Ramos (cell line): ENCODE data around the gene AGPAT3.

Experiments
- in situ Hi-C: fragments of 300-500 bp; cut with MboI; formaldehyde crosslinking; loops from one replicate; pipeline ENCODE4 v1.14.3; 2022; ENCODE audit warnings: low sequenced_read_pairs; ENCODE audit not compliant: unreplicated experiment

AGPAT3 gene

DNA sequence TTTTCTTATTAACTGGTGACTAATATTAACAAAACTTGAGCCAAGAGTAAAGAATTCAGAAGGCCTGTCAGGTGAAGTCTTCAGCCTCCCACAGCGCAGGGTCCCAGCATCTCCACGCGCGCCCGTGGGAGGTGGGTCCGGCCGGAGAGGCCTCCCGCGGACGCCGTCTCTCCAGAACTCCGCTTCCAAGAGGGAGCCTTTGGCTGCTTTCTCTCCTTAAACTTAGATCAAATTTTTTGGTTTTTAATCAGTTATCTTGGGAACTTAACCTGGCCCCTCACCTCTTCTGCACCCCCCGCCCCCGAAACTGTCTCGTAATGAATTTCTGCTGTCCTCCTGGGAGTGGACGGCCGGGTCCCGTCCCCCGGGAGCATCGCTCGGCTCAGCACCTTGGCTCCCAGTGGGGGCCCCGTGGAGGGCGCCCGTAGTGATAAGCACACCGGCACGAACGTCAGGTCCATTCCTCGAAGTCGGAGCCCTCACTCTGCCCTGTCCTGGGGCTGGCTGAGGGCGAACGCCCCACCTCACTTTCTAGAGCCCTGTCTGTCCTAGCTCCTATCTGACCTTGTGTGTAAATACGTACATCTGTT is 117.6 kb downstream of the AGPAT3 start:
- in situ Hi-C loops: no loop called here

DNA sequence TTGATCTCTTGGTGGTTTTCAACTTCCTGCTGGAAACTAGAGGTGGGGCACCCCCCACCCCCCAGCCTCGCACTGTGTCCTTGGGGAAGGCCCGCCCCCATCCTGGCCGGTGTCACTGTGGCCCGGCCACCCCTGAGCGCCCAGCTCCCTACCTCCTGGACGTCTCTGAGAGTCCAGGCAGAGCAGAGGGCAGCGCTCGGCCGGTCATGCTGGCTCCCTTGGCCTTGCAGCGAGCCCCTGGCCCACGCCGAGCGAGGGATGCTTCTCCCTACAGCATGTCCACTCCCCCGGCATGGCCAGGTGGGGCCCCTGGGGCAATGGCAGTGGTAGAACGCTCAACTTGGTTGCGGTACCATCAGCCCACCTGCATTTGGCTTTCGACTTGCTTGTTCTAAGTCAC is 118.4 kb downstream of the AGPAT3 start:
- in situ Hi-C loops: no loop called here

DNA sequence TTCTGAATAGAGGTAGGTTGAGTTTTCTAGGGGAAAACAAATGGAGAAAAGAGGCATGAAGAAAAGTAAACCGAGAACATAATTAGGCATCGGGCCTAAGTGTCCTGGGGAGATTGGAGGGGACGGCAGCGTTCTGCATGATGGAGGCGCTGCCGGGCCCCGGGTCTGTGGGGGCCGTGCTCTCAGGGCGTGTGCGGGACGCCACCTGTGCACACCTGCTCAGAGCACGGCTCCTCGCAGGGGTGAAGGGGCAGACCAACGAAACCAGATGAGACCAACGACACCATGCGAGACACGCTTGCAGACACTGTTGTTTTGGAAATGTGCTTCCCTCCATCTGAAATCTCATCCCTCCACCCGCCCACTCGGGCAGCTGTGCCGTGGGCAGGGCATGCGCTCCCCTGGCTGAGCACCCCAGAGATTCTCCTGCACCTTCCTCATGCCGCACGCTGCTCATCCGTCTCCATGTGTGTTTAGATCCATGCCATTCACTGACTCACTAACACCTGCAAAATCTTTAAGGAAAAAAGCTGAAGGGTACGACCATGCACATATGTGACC is 118.9 kb downstream of the AGPAT3 start:
- in situ Hi-C loops: no loop called here

DNA sequence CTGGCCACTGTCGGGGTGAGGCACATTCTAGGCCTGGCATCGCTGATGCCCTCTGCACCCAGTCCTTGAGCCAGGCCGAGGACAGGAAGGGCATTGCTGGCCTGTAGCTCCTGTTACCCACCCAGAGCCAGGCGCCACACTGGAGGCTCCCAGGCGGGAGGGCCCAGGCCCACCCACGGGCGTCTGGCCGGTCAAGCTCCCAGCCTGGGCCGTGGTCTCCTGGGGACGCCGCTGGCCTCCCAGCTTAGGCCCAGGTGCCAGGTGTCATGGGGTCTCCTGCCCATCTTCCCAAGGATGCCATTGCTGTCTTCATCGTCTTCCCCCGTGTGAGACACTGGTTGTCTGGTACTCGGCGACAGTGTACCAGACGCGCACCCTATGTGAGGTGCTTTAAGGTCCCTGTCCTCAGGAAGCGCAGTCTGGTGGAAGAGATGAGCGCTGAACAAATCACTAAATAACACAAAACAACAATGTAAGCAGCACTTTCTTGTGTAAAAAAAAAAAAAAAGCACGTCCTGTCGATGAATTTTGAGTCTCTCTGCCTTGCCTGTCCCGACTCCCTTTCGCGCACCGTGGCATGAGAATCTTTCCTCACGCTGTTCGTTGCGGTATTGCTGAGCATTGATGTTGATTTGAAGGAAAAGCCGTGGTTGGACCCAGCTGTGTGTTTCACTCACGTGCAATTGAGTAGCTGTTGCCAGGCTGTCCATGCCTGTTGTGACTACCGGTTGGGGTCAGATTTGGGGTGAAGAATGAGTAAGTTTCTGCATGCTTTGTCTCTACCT is 120.1 kb downstream of the AGPAT3 start:
- in situ Hi-C loops: no loop called here

DNA sequence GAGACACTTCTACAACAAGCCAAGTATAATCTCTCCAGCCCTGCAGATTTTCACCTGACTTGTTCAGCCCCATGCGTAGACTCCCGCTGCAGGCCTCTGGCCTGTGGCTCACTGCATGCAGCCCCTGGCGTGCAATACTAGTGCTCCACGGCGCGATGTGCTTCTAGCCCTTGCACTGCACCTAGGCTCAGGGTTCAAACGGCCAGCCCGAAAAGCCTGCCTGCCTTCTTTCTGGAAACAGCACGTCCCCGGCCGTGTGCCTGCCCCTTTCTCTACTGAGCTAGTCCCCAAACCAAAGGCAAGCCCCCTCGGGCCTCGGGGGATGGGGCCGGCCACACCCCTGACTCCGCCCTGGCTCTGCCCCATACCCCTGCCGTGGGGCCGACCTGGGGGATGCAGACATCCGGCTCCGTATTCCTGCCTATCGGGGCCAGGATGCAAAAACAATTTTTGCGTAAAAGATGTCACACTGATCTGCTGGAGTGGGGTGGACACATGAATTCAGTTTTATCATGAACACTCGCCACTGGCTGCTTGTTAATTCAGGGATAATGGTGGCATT is 120.7 kb downstream of the AGPAT3 start:
- in situ Hi-C loops: no loop called here

DNA sequence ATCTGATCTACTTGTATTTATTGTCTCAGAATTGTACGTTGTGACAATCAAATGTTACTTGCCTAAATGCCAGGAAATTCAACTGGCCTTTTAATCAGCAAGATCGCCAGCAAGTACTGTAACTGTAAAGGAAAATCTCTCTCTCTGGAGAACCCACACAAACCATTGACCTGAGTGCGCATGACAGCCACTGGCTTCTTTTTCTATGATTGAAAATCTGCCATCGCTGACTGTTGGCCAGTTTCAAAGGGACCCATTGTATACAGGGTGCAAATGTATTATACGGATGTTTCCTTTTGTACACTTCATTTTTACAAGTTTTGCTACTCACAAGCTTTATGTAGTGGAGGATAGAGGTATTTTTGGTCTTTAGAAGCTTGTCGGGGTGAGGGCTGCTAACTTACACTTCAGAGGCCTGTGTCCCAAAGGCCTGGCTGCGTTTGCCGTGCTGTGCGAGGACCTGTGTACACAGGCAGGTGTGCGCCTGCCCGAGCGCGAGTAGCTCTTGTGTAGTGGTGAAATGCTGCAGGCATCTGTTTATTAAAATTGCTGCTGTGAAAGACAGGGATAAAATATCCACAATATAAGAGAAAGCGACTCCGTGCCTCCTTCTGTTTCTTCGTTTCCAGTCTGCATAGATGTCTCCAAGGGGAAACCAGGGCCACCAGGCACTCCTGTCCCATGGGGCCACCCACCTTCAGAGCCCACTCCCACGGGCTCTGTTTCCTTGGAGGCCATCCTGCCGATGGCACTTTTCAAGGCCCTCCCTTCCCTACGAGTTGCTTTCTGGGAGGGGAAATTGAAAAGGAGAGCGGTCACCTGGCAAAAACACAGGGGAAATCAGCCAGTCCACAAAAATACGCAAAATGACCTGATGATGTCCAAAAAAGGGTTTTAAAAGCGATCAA is 121.8 kb downstream of the AGPAT3 start:
- in situ Hi-C loops: no loop called here

DNA sequence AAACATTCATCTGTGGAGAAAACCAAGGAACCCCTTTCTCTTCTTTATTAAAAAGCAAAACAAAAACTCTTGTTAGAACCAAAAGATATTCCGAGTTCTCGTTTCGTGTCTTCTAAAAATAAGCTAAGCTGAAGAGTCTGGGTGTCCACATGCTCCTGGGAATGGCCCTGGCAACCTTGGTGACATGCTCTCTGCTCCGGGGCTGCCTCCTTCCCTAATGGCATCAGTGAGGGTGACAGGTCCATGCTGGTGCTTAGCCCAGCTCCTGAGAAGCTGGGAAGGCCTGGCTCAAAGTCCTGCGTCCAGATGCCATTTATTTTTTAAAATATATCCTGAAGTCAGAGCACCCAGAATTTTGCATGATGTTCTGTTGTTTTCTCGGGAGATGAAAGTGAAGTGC is 122.5 kb downstream of the AGPAT3 start:
- in situ Hi-C loops: no loop called here

DNA sequence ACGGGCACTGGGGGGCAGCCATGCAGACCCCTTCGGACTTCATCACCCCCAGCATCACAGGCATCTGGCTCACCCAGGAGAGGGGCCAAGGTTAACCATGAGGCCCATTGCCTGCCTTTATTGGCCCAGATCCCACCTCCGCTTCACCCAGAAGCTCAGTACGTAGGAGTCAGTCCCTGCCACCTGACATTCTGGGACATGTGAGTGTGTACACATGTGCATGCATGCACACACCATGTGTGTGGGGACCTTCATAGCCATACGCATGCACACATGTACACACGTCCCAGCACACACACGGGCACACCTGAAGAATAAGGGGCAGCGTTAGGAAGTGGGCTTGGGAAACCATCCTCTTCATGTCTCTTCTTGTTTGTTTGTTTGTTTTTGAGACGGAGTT is 123.0 kb downstream of the AGPAT3 start:
- in situ Hi-C loops: no loop called here

DNA sequence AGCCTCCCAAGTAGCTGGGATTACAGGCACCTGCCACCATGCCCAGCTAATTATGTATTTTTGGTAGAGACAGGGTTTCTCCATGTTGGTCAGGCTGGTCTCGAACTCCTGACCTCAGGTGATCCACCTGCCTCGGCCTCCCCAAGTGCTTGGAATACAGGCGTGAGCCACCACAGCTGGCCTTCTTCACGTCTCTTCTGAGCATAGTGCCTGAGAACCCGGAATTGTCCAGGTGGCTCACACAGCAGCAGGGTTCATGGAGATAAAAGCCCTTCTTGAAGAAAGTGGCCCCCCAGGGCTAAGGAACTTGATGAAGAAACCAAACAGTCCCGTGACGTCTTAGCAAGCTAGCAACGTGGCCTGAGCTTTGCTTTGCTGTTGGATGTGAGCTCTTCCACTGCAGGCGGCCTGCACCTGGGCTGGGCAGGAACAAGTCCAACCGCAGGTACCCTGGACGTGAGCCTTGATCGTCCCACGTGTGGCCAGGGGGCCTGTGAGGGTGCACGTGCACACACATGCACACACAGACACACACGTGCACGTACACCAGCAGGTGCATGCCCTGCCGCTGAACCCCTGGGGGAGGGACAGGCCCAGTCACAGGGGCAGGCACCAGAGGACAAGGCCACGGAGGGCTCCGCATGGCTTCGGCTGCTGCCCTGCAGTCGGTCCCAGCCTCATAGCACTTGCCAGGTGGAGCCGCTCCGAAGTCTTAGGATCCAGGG is 123.6 kb downstream of the AGPAT3 start:
- in situ Hi-C loops: no loop called here

DNA sequence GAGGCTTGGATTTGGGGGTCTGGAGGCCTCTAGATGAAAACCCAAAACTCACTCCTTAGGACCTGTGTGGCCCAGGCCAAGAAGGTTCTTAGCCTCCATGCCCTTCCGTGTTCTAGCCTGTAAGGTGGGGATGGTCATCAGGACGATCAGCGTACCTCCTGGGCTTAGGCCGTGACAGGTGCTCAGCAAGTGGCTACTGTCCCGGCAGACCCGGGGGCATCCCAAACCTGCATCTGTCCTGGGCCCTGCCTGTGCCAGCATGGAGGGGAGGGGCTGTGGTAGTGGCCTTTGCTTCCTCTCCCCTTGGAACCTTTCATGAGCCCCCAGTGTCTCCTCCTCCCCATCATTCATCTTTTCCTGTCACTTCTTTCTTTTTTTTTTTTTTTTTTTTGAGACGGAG is 124.4 kb downstream of the AGPAT3 start:
- in situ Hi-C loops: no loop called here

DNA sequence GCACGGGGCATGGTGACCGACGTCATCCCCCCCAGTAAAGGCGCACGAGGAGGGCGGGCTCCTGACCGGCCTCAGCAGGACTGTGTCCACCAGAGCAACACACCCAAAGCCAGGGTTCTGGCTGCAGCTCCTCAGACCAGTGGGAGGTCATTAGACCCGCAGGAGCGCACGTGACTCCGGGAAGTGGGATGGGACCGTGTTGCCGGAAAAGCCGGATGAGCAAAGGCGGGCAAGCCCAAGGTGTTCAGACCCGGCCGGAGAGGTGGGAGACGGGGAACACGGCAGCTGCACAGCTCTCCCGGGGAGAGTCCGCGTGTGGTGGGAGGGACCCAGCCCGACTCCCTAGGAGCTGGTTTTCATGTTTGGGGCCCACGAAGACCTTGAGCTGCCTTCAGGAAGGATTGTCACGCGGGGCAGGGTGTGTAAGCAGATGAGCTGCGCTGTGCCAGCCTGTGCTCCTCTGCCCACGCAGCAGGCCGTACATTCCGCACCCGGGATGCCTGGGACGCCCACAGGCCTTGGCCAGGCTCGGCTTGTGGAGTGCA is 126.5 kb downstream of the AGPAT3 start:
- in situ Hi-C loops: loop anchor here (10.0 kb wide), 1 partner anchor 47 kb away; no protein-coding TSS in a partner anchor

DNA sequence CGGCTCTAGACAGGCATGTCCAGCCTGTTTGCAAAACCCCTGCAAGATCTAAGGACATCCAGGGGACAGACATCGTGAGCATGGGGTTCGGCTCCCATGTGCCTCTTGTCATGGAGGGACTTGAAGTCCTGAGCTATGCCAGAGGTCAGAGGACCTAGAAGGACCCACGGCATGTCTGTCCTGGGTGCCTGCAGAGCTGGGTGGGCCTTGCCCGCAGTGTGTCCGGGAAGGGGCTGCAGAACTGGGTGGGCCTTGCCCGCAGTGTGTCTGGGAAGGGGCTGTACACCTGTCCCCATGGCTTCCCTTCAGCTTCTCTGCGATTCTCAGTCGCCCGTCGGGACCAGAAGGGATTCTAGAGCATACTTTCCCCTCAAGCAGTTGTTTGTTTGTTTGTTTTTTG is 127.1 kb downstream of the AGPAT3 start:
- in situ Hi-C loops: loop anchor here (10.0 kb wide), 1 partner anchor 47 kb away; no protein-coding TSS in a partner anchor

DNA sequence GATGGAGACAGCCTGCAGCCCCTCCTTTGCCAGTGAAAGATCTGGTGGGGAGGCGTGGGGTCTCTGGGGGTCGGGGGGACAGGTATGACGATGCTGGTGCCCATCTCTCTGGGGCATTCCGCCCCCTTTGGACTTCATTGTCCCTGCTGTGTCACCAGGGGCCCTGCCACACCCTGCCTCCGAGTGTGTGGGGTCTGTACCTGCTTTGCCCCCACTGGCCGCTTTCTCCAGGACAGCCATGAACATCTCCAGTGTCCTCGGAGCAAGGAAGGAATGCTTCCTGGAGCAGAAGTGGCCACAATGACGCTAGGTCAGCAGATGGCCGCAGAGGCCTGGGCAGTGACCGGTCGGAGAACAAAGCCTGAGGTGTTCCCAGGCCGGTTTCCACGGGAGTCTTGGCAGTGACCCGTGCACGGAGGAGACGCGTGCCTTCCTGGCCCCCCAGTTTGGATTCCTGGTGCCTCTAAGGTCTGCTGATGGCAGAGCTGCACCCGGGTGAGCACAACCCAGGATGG is 128.5 kb downstream of the AGPAT3 start:
- in situ Hi-C loops: loop anchor here (10.0 kb wide), 1 partner anchor 49 kb away; no protein-coding TSS in a partner anchor

DNA sequence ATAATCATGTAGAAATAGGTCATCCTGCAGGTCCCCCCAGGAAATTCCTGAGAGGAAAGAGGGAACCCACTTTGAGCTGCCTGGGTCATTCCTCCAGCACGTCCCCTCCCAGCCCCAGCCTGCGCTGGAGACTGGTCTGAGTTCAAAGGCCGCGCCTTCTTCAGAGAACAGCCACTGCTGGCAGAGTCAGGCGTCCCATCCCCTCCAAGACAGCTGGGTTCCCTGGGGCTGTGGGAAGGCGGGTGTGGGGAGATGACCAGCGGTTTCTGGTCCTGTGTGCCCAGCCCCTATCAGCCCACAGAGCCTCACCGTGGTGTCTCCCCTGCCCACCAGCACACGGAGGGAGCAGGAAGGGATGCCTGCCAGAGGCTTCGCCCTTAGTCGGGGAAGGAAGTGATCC is 129.1 kb downstream of the AGPAT3 start:
- in situ Hi-C loops: loop anchor here (10.0 kb wide), 1 partner anchor 49 kb away; no protein-coding TSS in a partner anchor

DNA sequence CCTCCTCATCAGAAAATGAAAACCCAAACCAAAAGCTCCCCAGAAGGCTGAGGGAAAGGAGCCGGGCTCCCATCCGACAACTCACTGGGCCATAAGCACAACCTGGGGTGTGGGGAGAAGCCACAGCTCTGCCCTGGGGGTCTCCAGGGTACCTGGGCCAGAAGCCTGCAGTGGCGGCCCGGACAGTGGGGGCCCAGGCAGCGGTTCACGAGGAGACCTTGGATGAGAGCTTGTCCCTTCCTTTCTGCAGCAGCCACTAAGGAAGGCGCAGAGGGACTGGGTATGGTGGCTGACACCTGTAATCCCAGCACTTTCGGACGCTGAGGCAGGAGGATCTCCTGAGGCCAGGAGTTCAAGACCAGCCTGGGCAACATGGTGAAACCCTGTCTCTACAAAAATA is 129.6 kb downstream of the AGPAT3 start:
- in situ Hi-C loops: loop anchor here (10.0 kb wide), 1 partner anchor 50 kb away; no protein-coding TSS in a partner anchor

DNA sequence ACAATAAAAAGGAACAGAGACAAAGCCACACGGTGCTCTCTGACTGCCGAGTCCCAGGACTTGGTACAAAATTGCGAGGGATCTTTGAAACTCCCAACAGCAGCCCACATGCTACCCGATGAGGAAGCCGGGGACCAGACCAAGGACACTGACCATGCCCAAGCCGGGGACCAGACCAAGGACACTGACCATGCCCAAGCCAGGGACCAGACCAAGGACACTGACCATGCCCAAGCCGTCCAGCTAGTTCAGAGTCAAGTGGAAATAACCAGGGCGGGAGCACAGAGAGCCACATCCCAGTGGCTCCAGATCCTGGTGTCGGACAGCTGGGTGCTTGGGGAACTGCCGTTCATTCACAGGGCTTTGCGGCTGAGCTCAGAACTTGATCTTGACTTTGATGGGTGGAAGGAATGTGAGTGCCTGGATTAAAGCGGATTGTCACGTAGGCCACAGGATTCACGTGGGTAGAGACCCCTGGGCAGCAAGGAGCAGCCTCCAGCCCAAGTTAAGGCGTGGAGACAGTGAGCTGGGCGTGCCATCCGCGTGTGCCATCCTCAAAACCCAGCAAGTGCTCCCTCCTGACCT is 130.6 kb downstream of the AGPAT3 start:
- in situ Hi-C loops: loop anchor here (10.0 kb wide), 1 partner anchor 51 kb away; no protein-coding TSS in a partner anchor

DNA sequence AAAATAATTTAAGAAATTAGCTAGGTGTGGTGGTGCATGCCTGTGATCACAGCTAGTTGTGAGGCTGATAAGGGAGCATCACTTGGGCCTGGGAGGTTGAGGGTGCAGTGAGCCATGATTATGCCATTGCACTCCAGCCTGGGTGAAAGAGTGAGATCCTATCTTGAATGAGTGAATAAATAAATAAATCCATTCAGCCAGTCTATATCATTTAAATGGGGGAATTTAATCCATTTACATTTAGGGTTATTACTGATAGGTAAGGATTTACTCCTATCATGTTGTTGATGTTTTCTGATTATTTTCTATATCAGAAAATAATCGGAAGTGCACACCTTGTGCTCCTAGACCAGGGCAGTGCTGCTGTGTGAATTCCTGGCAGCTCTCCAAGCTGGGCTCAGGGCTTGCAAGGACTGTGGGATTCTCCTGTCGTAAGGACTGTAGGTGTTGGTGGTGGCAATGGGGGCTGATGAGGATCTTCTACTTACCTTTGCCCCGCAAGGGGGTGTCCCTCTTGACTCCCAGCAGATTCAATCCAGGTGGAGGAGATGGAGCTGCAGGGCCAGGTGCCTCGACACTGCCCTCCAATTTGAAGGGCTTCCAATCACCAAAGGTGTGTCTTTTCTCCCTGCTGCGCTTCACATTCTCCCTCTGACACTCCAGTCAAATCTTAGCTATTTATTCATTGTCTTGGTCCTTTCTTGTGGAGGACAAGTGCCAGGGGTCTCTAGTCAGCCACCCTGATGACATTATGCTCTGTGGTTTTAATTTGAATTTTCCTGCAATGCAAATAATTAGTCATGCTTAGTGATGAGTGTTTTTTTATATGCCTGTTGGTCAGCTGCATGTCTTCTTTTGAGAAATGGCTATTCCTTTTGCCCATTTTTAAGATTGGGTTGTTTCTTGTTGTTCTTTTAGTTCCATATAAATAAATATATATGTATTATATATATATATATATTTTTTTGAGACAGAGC is 133.0 kb downstream of the AGPAT3 start:
- in situ Hi-C loops: loop anchor here (10.0 kb wide), 1 partner anchor 53 kb away; no protein-coding TSS in a partner anchor
